GM19452 (cell line): ENCODE results near the gene RYR2.
"Not testable (repeated sequence)": the region's sequence is repeated elsewhere in the genome, so short reads cannot be mapped to it uniquely, and the experiment has no call there.

Source experiments
- ATAC-seq: cut with Tn5 transposase; IDR thresholded peaks from one replicate; pipeline ENCODE4 v1.9.1; 2021; ENCODE audit not compliant: unreplicated experiment

Gene RYR2

GRCh38 chr1:237139732-237140131 is 97.7 kb downstream of the RYR2 start:
- ATAC-seq, result no peak

- ATAC-seq, result no peak
These were observed 99.0 kb downstream of the RYR2 start for GRCh38 chr1:237140986-237141385.

DNA sequence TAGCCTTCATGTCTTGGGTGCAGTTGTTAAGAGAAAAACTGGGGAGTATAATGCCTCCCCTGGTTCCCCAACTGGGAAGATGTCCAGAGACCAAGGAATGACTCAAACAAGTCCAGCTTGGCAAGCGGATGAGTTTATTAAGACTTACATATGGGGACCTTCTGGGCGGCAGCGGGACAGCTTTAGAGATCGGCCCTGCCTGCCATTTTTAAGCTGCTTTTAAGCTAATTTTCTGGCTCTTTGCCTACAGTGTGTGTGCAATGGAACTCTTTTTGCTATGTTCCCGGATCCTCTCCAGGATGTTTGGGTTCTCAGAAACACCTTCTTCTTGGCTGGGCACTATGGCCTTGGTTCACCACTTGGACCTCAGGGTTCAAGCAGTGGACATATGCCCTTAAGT is 99.5 kb downstream of the RYR2 start:
- no peak for ATAC-seq

DNA sequence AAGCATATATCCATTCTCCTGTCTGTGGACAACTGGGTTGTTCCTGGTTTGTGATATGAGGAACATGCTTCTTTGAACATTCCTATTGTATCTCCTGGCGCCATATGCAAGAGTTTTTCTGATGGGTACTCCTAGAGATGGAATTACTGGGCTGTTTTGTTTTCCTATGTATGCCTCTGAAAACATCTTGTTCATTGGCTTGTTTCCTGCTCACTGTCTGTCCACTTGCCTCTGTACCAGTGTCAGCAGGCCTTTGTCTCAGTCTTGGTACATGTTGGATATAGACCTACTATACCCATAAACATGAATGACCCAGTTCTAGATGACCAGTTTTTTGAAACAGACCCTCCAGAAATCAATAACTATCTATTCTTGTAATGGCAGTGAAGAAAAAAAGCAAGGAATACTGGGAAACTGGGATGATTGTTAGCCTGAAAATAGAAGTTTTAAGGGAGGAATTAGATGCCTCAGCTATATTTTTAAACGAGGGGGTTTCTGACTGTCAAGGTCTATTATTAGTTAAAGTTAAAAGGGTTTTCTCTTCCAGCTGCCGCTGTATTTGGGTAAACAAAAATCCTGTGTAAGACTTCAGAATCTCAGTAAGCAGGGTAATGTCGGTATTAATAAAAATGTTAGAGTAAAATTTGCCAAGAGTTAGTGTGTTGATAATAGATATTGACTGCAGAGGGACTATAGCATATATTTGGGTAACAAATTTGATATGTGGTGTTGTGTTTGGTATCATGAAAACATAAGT is 103.6 kb downstream of the RYR2 start:
- no peak for ATAC-seq

DNA sequence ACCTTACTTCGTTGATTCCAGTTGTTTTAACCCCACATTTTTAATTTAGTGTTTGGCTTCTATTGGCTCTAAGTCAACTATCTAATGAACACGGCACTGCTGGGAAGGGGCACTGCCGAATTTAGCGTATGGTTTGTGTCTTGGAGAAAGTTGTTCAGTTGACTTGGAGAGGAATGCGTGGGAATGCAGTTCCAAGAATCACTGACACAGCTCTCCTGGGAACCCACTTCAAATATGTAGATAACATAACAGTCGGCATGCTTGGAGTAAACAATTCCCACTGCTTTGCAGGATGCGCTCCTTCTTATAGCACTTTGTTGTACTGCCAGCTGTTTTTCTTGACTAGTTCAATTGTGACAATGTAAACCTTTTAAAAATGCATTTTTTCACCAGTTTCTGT is 104.3 kb downstream of the RYR2 start:
- ATAC-seq, result no peak

- no peak for ATAC-seq
These were observed 107.9 kb downstream of the RYR2 start for GRCh38 chr1:237149857-237150256.

- ATAC-seq, result not testable (repeated sequence)
These were observed 110.0 kb downstream of the RYR2 start for GRCh38 chr1:237151979-237152378.

- no peak for ATAC-seq
These were observed 110.7 kb downstream of the RYR2 start for GRCh38 chr1:237152506-237153335.

- no peak for ATAC-seq
These were observed 112.2 kb downstream of the RYR2 start for GRCh38 chr1:237154157-237154556.

GRCh38 chr1:237164406-237165352 is 122.7 kb downstream of the RYR2 start:
- ATAC-seq, result no peak

- no peak for ATAC-seq
These were observed 124.1 kb downstream of the RYR2 start for GRCh38 chr1:237166086-237166485.

DNA sequence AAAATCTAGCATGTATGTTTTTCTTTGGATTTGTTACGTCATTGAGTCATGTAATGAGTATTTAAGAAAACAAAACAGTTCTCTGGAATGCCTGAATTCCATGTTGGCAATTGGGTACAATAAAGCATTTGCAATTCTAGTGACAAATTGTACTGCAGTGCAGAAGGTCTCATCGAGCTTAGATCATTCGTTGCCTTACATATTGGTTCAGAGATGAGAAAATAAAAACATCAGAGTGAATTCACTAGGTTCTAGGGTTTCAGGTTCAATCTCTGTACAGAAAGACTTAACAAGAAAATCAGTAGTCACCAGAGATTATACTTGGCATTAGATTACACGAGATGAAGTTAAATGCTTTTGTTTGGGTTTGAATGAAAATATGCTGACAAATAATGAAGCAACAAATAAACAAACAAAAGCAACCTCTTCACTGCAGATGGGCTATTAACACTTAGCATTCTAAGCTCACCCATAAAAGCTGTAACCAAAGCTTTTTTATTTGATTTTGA is 124.7 kb downstream of the RYR2 start:
- ATAC-seq, result no peak

DNA sequence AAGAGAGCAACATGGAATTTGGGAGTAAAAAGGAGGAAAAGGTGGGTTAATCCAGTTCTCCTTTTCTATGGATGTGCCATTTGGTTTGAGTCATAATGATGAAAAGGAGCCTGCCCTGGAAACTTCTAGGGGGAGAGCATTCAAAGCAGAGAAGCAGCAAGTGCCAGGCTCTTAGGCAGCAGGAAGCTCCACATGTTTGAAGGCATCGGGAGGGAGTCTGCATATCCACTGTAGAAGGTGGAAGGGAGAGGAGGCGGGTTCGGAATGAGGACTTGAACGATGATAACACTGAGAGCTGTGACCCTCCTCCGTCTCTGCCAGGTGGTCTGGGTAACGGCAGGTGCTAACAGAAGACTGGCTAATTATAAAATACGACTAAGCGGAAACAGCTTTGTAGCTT is 128.2 kb downstream of the RYR2 start:
- ATAC-seq, result no peak

- no peak for ATAC-seq
These were observed 129.6 kb downstream of the RYR2 start for GRCh38 chr1:237171454-237172117.

DNA sequence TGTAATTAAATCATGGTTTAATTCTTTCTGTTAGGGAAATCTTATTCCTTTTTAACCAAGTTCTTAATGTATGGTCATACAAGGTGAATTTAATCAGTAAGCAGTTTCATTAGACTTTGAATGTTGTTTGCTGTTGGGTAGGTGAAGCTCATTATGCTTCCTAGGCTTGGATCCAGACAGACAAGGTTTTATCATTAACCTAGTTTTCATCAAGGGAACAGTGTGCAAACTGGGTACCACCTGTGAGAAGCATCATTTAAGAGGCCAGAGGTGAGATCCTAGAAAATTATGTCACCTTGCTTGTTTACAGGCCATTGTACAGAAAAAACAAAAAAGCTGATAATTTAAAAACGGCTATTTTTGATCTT is 130.1 kb downstream of the RYR2 start:
- ATAC-seq, result no peak

DNA sequence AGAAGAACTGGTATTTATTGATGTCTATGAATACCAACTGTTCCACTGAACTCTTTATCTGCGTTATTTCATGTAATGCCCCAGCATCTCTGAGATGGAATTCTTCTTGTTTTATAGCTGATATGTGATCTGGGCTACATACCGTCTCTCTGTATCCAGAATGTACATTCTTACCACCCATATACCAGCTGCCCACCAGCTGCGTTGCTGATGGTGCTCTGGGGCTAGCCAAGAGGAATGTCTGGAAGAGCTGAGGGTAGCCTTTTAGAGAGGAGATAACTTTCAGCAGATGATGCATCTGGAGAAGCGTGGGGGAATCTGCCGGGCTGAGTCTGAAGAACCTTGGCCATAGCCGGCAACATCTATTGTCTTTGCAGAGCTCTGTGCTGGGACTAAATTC is 137.5 kb downstream of the RYR2 start:
- no peak for ATAC-seq

DNA sequence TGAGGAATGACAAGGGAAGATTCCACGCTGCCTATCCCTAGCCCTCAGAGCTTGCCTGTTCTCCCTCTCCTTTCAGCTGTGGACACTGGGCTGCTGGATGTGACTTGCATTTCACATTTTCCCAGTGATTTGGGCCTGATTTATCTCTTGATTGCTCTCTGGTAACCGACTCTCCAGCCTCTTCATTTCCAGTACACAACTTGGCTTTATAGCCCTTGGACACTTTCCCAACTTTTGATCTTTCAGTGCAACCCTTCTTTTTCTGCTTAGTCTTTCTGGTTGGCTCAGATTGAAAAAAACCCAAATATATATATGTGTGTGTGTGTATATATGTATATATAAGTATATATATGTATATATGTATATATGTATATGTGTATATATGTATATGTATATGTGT is 138.3 kb downstream of the RYR2 start:
- no peak for ATAC-seq

DNA sequence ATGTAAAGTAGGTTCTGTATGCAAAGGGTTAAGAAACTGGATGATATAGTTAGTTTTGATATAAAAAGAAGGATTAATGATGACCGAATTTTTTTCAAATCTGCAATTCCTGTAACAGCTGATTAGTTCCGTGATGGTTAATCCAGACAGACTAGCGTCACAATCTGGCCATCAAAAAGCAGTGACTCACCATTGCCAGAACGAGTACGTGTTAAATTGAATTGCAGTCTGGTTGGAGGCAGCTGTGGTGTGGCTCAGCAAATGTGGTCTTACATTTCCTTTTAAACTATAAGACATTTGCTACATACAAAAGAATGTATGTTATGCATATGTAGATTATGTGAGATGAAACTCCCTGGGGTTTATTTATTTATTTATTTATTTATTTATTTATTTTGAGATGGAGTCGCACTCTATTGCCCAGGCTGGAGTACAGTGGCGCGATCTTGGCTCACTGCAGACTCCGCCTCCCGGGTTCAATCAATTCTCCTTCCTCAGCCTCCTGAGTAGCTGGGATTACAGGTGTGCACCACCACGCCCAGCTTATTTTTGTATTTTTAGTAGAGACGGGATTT is 139.8 kb downstream of the RYR2 start:
- ATAC-seq, result no peak

GRCh38 chr1:237183963-237184540 is 142.1 kb downstream of the RYR2 start:
- no peak for ATAC-seq

GRCh38 chr1:237186675-237187074 is 144.7 kb downstream of the RYR2 start:
- ATAC-seq, result no peak
